Measurements from ENCODE around the gene CBLC.
"Not testable (repeated sequence)": the region's sequence is repeated elsewhere in the genome, so short reads cannot be mapped to it uniquely, and the experiment has no call there.

CBLC gene

DNA sequence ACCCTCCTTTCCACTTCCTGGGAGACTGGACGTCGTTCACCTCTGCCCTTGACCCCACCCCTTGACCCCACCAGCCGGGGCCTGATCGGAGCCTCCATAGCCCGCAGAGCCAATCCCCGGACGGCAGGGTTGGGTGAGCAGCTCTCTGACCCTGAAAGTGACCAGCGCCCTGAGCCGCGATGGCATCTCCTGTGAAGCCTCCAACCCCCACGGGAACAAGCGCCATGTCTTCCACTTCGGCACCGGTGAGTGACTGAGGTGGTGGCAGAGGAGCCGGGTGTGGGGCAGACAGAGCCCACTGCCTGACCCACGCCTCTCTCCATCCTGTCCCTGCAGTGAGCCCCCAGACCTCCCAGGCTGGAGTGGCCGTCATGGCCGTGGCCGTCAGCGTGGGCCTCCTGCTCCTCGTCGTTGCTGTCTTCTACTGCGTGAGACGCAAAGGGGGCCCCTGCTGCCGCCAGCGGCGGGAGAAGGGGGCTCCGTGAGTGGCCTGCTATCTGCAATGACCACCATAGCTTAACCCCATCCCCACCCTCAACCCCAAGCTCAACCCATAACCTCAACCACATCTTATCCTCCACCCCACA is 41.6 kb downstream of the CBLC start:
- DNase-seq (ENCODE audit: low read depth, low spot score) = no peak

DNA sequence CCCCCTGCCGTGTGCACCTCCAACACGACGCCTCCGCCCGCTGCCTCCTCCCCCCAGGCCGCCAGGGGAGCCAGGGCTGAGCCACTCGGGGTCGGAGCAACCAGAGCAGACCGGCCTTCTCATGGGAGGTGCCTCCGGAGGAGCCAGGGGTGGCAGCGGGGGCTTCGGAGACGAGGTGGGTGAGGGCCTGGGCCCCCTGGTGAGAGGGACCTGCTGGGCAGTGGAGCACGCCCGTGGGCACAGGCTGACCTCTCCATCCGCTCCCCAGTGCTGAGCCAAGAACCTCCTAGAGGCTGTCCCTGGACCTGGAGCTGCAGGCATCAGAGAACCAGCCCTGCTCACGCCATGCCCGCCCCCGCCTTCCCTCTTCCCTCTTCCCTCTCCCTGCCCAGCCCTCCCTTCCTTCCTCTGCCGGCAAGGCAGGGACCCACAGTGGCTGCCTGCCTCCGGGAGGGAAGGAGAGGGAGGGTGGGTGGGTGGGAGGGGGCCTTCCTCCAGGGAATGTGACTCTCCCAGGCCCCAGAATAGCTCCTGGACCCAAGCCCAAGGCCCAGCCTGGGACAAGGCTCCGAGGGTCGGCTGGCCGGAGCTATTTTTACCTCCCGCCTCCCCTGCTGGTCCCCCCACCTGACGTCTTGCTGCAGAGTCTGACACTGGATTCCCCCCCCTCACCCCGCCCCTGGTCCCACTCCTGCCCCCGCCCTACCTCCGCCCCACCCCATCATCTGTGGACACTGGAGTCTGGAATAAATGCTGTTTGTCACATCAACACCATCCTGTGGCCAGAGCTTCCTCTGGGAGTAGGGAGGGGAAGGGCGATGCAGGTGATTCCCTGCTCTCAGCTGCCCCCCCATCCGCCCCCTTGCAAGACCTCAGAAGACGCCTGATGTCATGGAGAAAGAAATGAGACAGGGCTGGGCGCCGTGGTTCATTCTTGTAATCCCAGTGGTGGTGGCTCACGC is 43.2 kb downstream of the CBLC start:
- DNase-seq (ENCODE audit: low read depth, low spot score) = no peak

DNA sequence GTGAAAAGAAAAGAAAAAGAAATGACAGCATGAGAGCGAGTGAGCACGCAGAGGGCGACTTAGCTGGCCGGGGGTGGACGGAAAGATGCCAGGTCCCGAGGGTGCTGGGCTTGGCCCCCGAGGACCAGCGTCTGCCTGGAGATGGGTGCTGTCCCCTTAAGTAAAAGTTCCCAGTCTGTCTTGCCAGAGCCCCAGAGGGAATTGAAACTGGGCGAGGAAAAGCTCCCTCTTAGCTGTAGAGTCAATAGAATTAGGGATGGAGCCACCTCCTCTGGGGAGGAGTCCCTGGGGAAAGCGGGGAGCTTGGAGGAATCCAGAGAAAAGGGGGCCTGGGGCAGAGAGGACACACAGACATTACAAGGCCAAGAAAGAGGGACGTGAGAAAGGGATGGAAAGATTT is 44.5 kb downstream of the CBLC start:
- no peak for DNase-seq (ENCODE audit: low read depth, low spot score)

DNA sequence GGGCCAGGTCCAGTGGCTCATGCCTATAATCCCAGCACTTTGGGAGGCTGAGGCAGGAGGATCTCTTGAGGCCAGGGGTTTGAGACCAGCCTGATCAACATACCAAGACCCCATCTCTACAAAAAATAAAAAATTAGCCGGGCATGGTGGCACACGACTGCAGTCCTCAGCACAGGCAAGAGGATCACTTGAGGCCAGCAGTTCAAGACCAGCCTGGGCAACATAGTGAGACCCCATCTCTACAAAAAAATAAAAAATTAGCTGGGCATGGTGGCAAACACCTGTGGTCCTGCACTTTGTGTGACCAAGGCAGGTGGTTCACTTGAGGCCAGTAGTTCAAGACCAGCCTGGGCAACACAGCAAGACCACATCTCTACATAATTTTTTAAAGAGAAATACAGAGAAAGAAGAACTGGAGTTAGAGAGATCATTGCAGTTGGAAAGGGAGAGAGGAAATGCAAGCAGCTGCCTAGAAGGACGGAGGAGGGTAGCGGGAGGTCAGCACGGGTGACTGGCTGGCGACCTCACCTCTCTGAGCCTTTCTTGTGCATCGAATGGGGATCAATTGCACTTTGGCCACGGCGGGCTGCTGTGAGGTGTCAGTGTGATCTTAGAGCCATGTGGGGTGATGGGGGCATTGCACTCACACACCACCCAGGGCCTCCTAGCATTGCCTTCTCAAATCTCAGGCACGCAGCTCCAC is 45.1 kb downstream of the CBLC start:
- DNase-seq (ENCODE audit: low read depth, low spot score) = no peak

DNA sequence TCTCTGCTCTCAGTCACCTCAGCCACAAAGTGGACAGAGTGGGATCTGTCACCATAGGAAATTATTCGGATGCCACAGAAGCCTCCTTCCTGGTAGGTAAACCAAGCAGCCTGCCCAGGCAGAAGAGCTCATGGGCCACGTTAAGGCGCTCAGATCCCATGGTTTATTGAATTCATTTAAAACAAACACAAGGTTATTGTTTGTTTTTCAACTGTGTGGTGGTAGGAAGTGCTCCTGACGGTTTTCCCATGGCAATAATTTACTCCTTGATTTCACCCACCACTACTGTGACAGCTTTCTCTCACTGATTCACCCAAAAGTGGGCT is 45.6 kb downstream of the CBLC start:
- DNase-seq (ENCODE audit: low read depth, low spot score) = no peak

DNA sequence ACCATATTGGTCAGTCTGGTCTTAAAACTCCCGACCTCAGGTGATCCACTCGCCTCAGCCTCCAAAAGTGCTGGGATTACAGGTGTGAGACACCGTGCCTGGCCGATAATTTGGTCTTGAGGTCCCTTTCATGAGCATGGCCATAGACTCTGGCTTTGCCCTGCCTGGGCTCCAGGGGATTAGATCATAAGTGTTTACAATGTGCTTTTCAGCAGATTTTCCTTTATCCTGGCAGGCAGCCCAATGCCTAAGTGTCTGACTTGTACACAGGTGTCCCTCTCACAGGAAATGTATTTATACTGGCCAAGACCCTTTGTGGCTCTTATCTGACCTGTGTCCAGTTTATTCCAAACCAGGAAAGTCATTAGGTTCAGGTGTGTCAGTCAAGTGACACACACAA is 47.1 kb downstream of the CBLC start:
- no peak for DNase-seq (ENCODE audit: low read depth, low spot score)

DNA sequence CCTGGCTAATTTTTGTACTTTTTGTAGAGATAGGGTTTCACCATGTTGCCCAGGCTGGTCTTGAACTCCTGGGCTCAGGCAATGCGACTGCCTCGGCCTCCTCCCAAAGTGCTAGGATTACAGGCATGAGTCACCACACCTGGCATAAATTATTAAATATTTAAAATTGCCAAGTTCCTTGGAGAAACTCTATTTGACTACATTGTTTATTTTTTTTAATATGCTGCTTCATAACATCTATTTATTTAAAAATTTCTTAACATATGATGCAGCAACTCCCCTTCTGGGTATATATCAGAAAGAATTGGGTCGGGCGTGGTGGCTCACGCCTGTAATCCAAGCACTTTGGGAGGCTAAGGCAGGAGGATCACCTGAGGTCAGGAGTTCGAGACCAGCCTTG is 55.2 kb downstream of the CBLC start:
- not testable (repeated sequence) for DNase-seq (ENCODE audit: low read depth, low spot score)

DNA sequence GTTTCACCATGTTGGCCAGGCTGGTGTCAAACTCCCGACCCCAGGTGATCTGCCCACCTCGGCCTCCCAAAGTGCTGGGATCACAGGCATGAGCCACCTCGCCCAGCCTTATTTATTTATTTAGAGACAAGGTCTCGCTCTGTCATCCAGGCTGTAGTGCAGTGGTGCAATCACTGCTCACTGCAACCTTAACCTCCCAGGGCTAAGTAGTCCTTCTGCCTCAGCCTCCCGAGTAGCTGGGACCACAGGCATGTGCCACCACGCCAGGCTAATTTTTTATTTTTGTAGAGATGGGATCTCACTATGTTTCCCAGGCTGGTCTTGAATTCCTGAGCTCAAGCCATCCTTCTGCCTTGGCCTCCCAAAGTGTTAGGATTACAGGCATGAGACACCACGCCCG is 56.7 kb downstream of the CBLC start:
- DNase-seq (ENCODE audit: low read depth, low spot score) = not testable (repeated sequence)

DNA sequence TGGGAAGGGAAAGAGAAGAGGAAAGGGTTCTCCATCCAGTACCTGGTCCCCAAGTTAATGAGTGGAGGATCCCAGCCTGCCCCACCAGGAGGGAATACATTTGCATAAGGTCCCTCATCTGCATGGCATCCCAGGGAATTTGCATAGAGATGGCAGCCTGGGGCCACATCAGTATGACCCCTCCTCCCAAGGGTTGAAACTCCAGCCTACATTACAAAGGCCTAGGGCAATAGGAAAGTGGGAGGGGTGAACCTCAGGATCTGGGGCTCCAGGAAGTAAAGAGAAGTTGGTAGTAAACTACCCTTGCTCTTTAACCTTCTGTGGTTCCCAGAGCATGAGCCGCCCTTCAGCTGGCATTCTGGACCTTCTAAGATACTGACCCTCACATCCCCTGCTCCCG is 61.6 kb downstream of the CBLC start:
- no peak for DNase-seq (ENCODE audit: low read depth, low spot score)

DNA sequence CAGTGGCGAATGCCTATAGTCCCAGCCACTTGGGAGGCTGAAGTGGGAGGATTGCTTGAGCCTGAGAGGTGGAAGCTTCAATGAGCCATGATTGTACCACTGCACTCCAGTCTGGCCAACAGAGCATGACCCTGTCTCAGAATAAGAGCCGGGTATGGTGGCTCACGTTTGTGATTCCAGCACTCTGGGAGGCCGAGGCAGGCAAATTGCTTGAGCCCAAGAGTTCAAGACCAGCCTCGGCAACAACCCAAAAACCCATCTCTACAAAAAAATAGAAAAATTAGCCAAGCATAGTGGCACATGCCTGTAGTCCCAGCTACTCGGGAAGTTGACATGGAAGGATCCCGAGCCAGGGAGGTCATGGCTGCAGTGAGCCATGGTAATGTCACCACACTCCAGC is 63.1 kb downstream of the CBLC start:
- DNase-seq (ENCODE audit: low read depth, low spot score) = no peak

DNA sequence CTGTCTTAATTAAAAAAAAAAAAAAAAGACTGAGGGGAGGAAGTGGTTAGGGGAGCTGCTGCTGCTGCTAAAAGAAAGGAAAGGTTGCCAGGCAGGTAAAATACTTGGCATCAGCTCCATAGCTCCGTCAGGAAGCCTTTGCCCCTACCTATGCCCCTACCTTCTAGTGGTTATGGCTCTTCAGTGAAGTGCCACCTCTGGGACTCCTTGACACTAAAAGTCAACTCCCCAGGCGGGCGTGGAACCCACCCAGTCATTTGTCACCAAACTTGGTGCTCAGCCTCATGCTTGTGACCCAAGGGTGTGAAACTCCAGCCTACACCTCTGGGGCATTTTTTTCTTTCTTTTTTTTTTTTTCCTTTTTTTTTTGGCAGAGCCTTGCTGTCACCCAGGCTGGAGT is 63.5 kb downstream of the CBLC start:
- no peak for DNase-seq (ENCODE audit: low read depth, low spot score)

DNA sequence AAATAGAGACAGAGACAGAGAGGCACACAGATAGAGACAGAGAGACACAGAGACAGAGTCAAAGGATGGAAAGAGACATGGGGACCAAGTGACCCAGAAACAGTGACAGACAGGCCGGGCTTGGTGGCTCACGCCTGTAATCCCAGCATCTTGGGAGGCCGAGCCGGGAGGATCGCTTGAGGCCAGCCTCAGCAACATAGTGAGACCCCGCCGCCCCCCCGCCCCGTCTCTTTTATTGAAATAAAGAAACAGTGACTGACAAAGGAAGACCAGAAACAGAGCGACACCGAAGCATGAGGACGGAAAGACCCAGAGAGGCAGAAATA is 67.6 kb downstream of the CBLC start:
- no peak for DNase-seq (ENCODE audit: low read depth, low spot score)

DNA sequence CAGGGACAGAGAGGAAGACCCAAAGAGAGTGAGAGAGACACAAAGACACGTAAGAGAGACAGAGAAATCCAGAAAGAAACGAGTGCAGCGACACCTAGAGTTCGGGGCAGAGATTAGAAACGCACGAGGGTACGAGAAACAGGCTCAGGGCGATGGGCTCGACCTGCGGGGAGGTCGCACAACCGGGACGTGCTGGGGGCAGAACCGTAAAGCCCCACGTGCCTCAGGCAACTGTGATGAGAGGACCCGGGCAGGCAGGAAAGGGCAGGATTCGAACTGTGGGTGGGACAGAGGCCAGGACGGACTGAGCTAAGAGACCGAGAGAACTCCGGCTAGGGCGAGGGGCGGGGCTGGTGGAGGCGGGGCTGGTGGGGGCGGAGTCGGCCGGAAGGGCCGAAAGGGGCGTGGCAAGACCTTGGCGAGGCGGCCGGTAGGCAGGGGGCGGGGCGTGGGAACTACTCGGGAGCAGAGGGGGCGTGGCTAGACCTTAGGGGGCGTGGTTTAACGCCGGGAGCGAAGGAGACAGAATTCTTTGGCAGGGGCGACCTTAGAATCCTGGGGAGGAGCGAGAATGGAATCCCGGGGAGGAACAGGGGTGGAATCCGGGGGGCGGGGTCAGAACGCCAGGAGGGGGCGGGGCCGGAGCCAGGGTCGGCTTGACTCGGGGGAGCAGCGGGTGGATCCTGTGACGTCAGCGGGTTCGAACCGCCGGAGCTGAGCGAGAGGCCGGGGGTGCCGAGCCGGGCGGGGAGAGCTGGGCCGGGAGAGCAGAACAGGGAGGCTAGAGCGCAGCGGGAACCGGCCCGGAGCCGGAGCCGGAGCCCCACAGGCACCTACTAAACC is 68.1 kb downstream of the CBLC start, which contains the start of gene NECTIN2:
TSS of gene NECTIN2 (plus strand) at position 686 of the 843 bp plus-strand sequence. CDS start 229 bp downstream, outside the sequence.
- no peak for DNase-seq (ENCODE audit: low read depth, low spot score)

DNA sequence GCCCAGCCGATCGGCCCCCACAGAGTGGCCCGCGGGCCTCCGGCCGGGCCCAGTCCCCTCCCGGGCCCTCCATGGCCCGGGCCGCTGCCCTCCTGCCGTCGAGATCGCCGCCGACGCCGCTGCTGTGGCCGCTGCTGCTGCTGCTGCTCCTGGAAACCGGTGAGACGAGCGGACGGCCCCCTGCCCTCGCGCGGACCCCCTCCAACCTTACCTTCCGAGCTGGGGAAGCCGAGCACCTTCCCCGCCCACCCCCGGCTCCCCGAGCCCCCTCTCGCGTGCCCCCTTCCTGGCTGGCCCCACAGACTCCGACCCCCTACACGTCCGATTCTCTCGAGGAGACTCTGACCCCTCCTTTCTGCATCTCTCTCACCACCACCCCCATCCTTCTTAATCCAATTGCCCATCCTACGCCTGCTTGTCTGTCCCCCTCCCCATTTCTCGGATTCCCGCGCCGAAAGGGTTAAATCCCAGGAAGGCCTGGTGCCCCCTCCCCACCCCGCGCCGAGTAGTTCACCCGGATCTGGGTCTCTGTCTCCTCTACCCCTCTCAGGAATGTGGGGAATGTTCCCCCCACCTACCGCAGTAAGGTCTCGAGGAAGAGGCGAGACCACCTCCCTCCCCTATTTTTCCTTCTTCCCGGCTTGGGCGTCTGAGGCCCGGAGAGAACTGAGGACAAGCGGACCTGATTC is 68.9 kb downstream of the CBLC start:
- no peak for DNase-seq (ENCODE audit: low read depth, low spot score)

DNA sequence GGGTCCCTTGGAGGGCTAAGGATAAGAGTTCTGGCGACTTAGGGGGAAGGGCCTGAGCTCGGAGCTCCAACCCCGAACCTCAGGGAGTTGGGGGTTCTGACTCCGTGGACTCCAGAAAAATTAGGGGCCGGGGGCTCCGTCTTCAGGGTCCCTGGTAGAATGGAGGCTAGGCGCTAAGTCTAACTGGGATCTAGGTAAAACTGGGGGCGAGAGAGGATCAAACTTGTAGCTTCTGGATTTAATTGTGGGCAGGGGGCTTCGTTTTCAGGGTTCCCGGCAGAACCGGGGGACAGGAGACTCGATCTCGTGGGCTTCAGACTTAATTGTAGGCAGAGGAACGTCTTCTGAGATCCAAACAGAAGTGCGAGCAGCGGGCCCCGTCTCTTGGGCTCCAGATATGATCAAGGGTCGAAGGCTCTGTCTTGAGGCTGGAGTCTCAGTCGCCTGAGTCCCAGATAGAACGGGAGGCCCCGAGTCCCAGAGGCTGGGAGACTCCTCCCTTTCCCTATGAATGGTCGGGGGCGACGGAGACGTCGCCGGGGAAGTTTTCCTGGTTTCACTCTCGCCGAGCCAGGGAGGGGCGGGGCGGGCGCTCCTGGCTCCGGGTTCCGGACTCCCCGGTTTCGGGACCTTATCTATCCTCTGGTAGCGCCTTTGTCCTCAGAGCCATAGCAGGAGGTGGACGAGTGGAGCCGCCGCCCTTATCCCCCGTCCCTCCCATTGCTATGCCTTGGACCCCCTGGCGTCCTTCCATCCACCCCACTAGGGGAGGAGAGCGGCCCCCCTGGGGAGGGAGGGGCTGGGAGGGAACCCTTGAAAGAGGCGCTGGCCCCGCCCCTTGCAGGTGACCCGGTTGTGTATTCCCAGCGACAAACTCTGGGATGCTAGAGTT is 69.7 kb downstream of the CBLC start:
- no peak for DNase-seq (ENCODE audit: low read depth, low spot score)

DNA sequence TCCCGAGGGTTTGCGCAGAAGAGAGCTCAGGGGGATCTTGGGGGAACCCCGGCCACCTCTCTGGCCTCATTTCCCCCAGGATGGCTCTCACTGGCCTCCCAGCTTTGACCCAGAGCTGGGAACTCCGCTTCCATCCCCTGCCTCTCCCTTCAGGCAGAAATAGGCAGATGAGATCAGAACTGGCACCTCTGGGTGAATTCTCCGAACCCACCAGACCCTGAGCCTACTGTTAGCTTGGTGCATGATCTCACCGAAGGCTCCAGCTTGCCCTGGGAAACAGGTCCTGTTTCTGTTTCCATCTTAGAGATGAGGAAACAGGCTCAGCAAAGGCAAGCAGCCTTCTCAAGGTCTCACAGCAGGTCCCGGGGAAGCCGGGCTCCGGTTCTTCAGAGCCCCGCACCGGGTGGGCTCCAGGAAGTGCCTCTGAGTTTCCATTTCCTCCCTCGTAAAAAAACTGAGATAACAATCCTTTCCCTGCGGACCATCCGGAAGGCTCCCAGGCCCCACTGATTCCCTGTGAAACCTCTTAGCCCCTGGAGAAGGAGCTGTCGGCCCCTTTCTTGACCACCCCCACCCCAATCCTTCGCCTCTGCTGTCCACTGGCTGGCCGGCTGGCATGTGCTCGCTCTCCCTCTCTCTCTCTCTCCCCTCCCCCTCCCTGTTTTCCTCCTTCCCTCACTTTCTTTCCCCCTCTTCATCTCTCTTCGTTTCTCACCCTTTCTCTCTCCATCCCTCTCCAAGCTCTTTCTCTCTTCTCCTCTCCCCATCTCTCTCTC is 70.5 kb downstream of the CBLC start:
- no peak for DNase-seq (ENCODE audit: low read depth, low spot score)

DNA sequence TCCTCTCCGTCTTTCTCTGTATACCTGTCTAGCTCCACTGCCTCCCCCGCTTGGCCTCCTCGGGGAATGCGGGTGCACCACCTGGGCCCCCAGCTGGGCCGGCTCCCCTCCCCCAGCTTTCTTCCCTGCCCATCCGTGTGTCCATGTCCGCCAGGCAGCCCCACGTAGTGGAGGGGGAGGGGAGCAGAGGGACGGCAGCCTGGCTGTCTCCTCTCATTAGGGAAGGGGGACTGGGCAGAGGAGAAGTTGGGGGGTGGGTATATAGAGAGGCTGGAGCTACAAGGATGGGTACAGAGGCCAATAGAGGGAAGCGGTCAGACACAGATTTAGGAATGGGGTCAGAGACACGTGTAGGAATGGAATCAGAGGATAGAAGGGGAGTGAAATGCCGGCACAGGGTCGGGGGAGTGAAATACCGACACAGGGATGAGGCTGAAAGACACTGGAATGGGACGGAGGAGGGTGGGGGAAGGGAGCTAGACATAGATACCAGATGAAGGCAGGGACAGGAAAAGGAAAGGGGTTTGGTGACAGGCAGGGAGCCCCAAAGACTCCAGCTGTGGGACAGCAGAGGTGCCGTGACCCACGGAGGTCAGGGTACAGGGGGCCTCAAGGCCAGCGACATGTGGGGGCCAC is 71.2 kb downstream of the CBLC start:
- no peak for DNase-seq (ENCODE audit: low read depth, low spot score)
